Measurements from ENCODE around the gene KRTAP10-11. TPM values are rescaled to one million over a fixed set of nuclear protein-coding genes. Genes with fewer than 3 reads are reported as not detected.

Gene KRTAP10-11
- polyA plus RNA-seq, 1 of the 3 experiments (the other 2 are of a cell fraction) = not detected

GRCh38 chr21:44695184-44695583 is 49.0 kb downstream of the KRTAP10-11 start:
- Histone ChIP-seq H3K9me3 (0 out of 2 replicates have a peak, but pooled peaks cover 18% of the 10 kb centered on the region), H3K27me3 (ENCODE audit: insufficient read depth) (peaks cover 42% of the 10 kb centered on the region), H3K36me3 (replicated peaks in 1 of 2; ENCODE audit: control insufficient read depth in 1 of 2, insufficient read depth in 2 of 2, low read length in 1 of 2) (no peaks in the 10 kb centered on the region), H3K9ac (no peak overlapping the region), H4K20me1 (ENCODE audit: insufficient read depth) (no peaks in the 10 kb centered on the region), H2AFZ (ENCODE audit: low read depth) (no peak overlapping the region), H3K4me3 (ENCODE audit: low read depth in 2 of 2, low read length in 1 of 2) (no peak overlapping the region), H3F3A (replicated peaks; ENCODE audit: insufficient read depth) (no peaks in the 10 kb centered on the region), H3K27ac (ENCODE audit: low read depth in 2 of 2, low read length in 1 of 2) (no peak overlapping the region), H3K4me2 (no peak overlapping the region), H3K9me2 (no peaks in the 10 kb centered on the region), H3K4me1 (ENCODE audit: control insufficient read depth in 1 of 2, insufficient read depth in 2 of 2, low read depth in 1 of 2, low read length in 1 of 2) (no peaks in the 10 kb centered on the region; a peak in 1 of 4 replicates), H3K79me2 (ENCODE audit: insufficient read depth) (no peaks in the 10 kb centered on the region)
- POLR2A ChIA-PET = no interaction called here
- no peak for TF ChIP-seq TEAD4 (IDR thresholded peaks at IDR 0.05; ENCODE audit: borderline replicate concordance, insufficient read depth)
- no peak for TF ChIP-seq GATA2 (CRISPR knock-in tag; IDR thresholded peaks at IDR 0.05)
- WGBS (ENCODE audit: low lambda C conversion rate) = 7% methylated on average over 7 of the region's 8 CpGs
- CTCF ChIA-PET = no interaction called here
- no peak for DNase-seq

GRCh38 chr21:44695641-44696040 is 49.4 kb downstream of the KRTAP10-11 start:
- ChIA-PET CTCF (interaction anchor here (0.7 kb wide), 1 partner anchor 16 kb away, joined by 3 read pairs; the partner anchor contains the start of gene TSPEAR), POLR2A (no interaction called here)
- Histone ChIP-seq H3K9me2 (no peaks in the 10 kb centered on the region), H3K4me1 (ENCODE audit: control insufficient read depth in 1 of 2, insufficient read depth in 2 of 2, low read depth in 1 of 2, low read length in 1 of 2) (no peaks in the 10 kb centered on the region; a peak in 1 of 4 replicates), H3K4me2 (no peak overlapping the region), H2AFZ (ENCODE audit: low read depth) (no peak overlapping the region), H3K27ac (ENCODE audit: low read depth in 2 of 2, low read length in 1 of 2) (no peak overlapping the region), H3K4me3 (ENCODE audit: low read depth in 2 of 2, low read length in 1 of 2) (no peak overlapping the region), H4K20me1 (ENCODE audit: insufficient read depth) (no peaks in the 10 kb centered on the region), H3K36me3 (replicated peaks in 1 of 2; ENCODE audit: control insufficient read depth in 1 of 2, insufficient read depth in 2 of 2, low read length in 1 of 2) (no peaks in the 10 kb centered on the region), H3K9me3 (0 out of 2 replicates have a peak, but pooled peaks cover 18% of the 10 kb centered on the region), H3F3A (replicated peaks; ENCODE audit: insufficient read depth) (no peaks in the 10 kb centered on the region), H3K27me3 (ENCODE audit: insufficient read depth) (peaks cover 47% of the 10 kb centered on the region), H3K79me2 (ENCODE audit: insufficient read depth) (no peaks in the 10 kb centered on the region), H3K9ac (no peak overlapping the region)
- TF ChIP-seq FOXM1 (IDR thresholded peaks at IDR 0.05; ENCODE audit: low read depth) = no peak
- no peak for TF ChIP-seq PBX3 (IDR thresholded peaks at IDR 0.05)
- no peak for TF ChIP-seq CTCF (IDR thresholded peaks at IDR 0.05)
- TF ChIP-seq USF1 (IDR thresholded peaks at IDR 0.05; ENCODE audit: borderline replicate concordance, low read depth) = no peak
- TF ChIP-seq RXRA (IDR thresholded peaks at IDR 0.05; ENCODE audit: borderline replicate concordance, low read depth) = no peak
- no peak for TF ChIP-seq CHD2 (IDR thresholded peaks at IDR 0.05; ENCODE audit: low read length, partially characterized antibody)
- TF ChIP-seq TCF12 (IDR thresholded peaks at IDR 0.05) = no peak
- TF ChIP-seq EZH2phosphoT487 (IDR thresholded peaks at IDR 0.05; ENCODE audit: borderline replicate concordance, low read depth) = no peak
- no peak for TF ChIP-seq IRF3 (IDR thresholded peaks at IDR 0.05; ENCODE audit: low read depth, low read length)
- no peak for TF ChIP-seq ELF1 (IDR thresholded peaks at IDR 0.05)
- TF ChIP-seq MAX (IDR thresholded peaks at IDR 0.05; ENCODE audit: low read depth) = no peak
- no peak for TF ChIP-seq FOSL2 (IDR thresholded peaks at IDR 0.05; ENCODE audit: borderline replicate concordance, low read depth)
- no peak for TF ChIP-seq GABPA (IDR thresholded peaks at IDR 0.05; ENCODE audit: low read depth)
- TF ChIP-seq SIN3A (IDR thresholded peaks at IDR 0.05; ENCODE audit: borderline replicate concordance, low read depth, low read length) = no peak
- TF ChIP-seq FOXJ3 (CRISPR knock-in tag; IDR thresholded peaks at IDR 0.05) = no peak
- TF ChIP-seq MXI1 (IDR thresholded peaks at IDR 0.05; ENCODE audit: low read depth, low read length) = no peak
- no peak for TF ChIP-seq NRF1 (IDR thresholded peaks at IDR 0.05; ENCODE audit: low read depth, low read length)
- TF ChIP-seq GATA2 (CRISPR knock-in tag; IDR thresholded peaks at IDR 0.05) = no peak
- no peak for TF ChIP-seq SMC3 (IDR thresholded peaks at IDR 0.05; ENCODE audit: low read depth, low read length)
- DNase-seq = no peak
- 32% methylated on average over 7 of the region's 8 CpGs for WGBS (ENCODE audit: low lambda C conversion rate)

Measured in SK-N-SH (cell line).